CD14-positive monocyte (primary cell): ENCODE results near the gene CFL1. TPM values are rescaled to one million over a fixed set of nuclear protein-coding genes. Genes with fewer than 3 reads are reported as not detected.

Source experiments
- DNase-seq, 3 donors: peaks; one replicate each; pipeline ENCODE4 v3.0.0-alpha.2; 2011 to 2022
- H2AFZ ChIP-seq: 2 replicates; pipeline ENCODE4 v1.6.0; 2012; ENCODE audit warnings: mild to moderate bottlenecking, low read depth, low read length, inconsistent platforms; ENCODE audit not compliant: insufficient read depth, poor library complexity, severe bottlenecking
- H3K27ac ChIP-seq, 2 donors: 1 replicate in 1 of 2; 2 replicates in 1 of 2; pipeline ENCODE4 v1.5.1; 2012 to 2013; ENCODE audit warnings: low read length in 2 of 2, control low read depth in 1 of 2, inconsistent platforms in 1 of 2, low read depth in 1 of 2, mild to moderate bottlenecking in 1 of 2
- H3K27me3 ChIP-seq, 2 donors: one replicate each; pipeline versions ENCODE4 v1.6.0 to v1.6.1; 2011 to 2013; ENCODE audit warnings: low read length in 2 of 2; ENCODE audit not compliant: control insufficient read depth in 2 of 2, insufficient read depth in 2 of 2
- H3K36me3 ChIP-seq, 2 donors: replicated peaks in 1 of 2; 1 replicate in 1 of 2; 2 replicates in 1 of 2; pipeline versions ENCODE4 v1.5.1 to v1.6.1; 2012 to 2013; ENCODE audit warnings: low read length in 2 of 2, control low read depth in 1 of 2, inconsistent platforms in 1 of 2, mild to moderate bottlenecking in 1 of 2; ENCODE audit not compliant: insufficient read depth in 2 of 2, control insufficient read depth in 1 of 2
- H3K4me1 ChIP-seq, 2 donors: 1 replicate in 1 of 2; 2 replicates in 1 of 2; pipeline versions ENCODE4 v1.5.1 to v1.6.1; 2012 to 2013; ENCODE audit warnings: low read length in 2 of 2, control low read depth in 1 of 2, inconsistent platforms in 1 of 2, mild to moderate bottlenecking in 1 of 2, moderate library complexity in 1 of 2; ENCODE audit not compliant: insufficient read depth in 2 of 2, control insufficient read depth in 1 of 2
- H3K4me2 ChIP-seq: replicated peaks from 2 replicates; pipeline ENCODE3; 2012; ENCODE audit warnings: low read length, moderate library complexity, mild to moderate bottlenecking; ENCODE audit not compliant: poor library complexity, severe bottlenecking; ENCODE audit errors: extremely low read depth
- H3K4me3 ChIP-seq, 3 experiments: fragments of 200-600 bp in 1 of 3; sonication (generic) in 1 of 3; replicated peaks in 1 of 3; 1 replicate in 2 of 3; 2 replicates in 1 of 3; pipeline ENCODE4 v1.5.1; 2011 to 2013; ENCODE audit warnings: low read length in 3 of 3, mild to moderate bottlenecking in 3 of 3, control low read depth in 2 of 3, low read depth in 2 of 3, inconsistent platforms in 1 of 3, moderate library complexity in 1 of 3
- H3K79me2 ChIP-seq: 2 replicates; pipeline ENCODE4 v1.6.0; 2012; ENCODE audit warnings: mild to moderate bottlenecking, control low read depth, inconsistent platforms, low read length, moderate library complexity; ENCODE audit not compliant: insufficient read depth
- H3K9ac ChIP-seq: 2 replicates; pipeline ENCODE4 v1.6.0; 2017; ENCODE audit warnings: low read length, mild to moderate bottlenecking; ENCODE audit not compliant: insufficient read depth, poor library complexity, severe bottlenecking
- H3K9me3 ChIP-seq, 2 donors: replicated peaks in 1 of 2; 1 replicate in 1 of 2; 2 replicates in 1 of 2; pipeline versions ENCODE4 v1.5.1 to v1.6.1; 2012 to 2013; ENCODE audit warnings: low read length in 2 of 2, control low read depth in 1 of 2; ENCODE audit not compliant: control insufficient read depth in 1 of 2, insufficient read depth in 1 of 2
- H4K20me1 ChIP-seq: 2 replicates; pipeline ENCODE4 v1.6.0; 2012; ENCODE audit warnings: mild to moderate bottlenecking, low read length, control low read depth, moderate library complexity; ENCODE audit not compliant: insufficient read depth
- H3K27ac Mint-ChIP-seq, 7 donors: one replicate each; pipeline ENCODE4 v1.8.0; 2020; ENCODE audit warnings: mild to moderate bottlenecking in 7 of 7, mixed read lengths in 7 of 7, moderate library complexity in 6 of 7, inconsistent platforms in 2 of 7
- H3K27me3 Mint-ChIP-seq, 3 donors: one replicate each; pipeline ENCODE4 v1.8.0; 2021 to 2022; ENCODE audit warnings: low read depth in 3 of 3, mild to moderate bottlenecking in 3 of 3, mixed read lengths in 3 of 3, moderate library complexity in 3 of 3, inconsistent platforms in 1 of 3
- H3K36me3 Mint-ChIP-seq, 2 donors: one replicate each; pipeline ENCODE4 v1.8.0; 2020; ENCODE audit warnings: mixed read lengths in 2 of 2, inconsistent platforms in 1 of 2, mild to moderate bottlenecking in 1 of 2
- H3K4me1 Mint-ChIP-seq: one replicate; pipeline ENCODE4 v1.8.0; 2020; ENCODE audit warnings: mild to moderate bottlenecking, mixed read lengths
- H3K4me3 Mint-ChIP-seq, 2 donors: one replicate each; pipeline ENCODE4 v1.8.0; 2020; ENCODE audit warnings: mild to moderate bottlenecking in 2 of 2, mixed read lengths in 2 of 2, moderate library complexity in 1 of 2
- H3K9me3 Mint-ChIP-seq, 7 donors: one replicate each; pipeline ENCODE4 v1.8.0; 2020 to 2022; ENCODE audit warnings: mixed read lengths in 7 of 7, mild to moderate bottlenecking in 6 of 7, moderate library complexity in 6 of 7, inconsistent platforms in 2 of 7
- CTCF ChIP-seq: fragments of 200-600 bp; IDR thresholded peaks from one replicate; pipeline ENCODE4 v1.8.0; 2022; ENCODE audit warnings: antibody characterized with exemption, mild to moderate bottlenecking
- WGBS: methylation state at CpG from one replicate; pipeline ENCODE4 v1.1.5; 2013; ENCODE audit warnings: missing lambda C conversion rate; ENCODE audit not compliant: insufficient coverage; 5-methylcytosine and 5-hydroxymethylcytosine counted together
- intact Hi-C, 2 donors: fragments of 100-400 bp; cut with micrococcal nuclease; formaldehyde crosslinking; loops; one replicate each; pipeline versions ENCODE4 v1.15.0 to v1.15.1; 2023
- polyA plus RNA-seq, 3 donors: library from polyadenylated mRNA; depleted of rRNA in 1 of 3; unstranded in 2 of 3; stranded (reverse) in 1 of 3; fragments of 300-500 nt in 2 of 3; fragments of >200 nt in 1 of 3; fragmentation: Illumina TruSeq in 2 of 3; gene quantifications; 1 replicate in 2 of 3; 2 replicates in 1 of 3; pipeline ENCODE4 v1.2.3, GENCODE V29; 2012 to 2021

CFL1 gene
- polyA plus RNA-seq, 3 donors = 1,281 to 2,233 (median 1,889) TPM

- H3K9me3 ChIP-seq = no peaks in the 10 kb centered on the region
- no peak overlapping the region for H3K4me2 ChIP-seq
- H3K4me1 Mint-ChIP-seq = peaks cover 45% of the 10 kb centered on the region
- no peak for TF ChIP-seq CTCF
- no peaks in the 10 kb centered on the region for H3K27me3 ChIP-seq
- H3K4me1 ChIP-seq = peaks cover 17 to 23% of the 10 kb centered on the region in 2 donors
- peaks cover 12% of the 10 kb centered on the region for H3K79me2 ChIP-seq
- peak overlapping the region in 3 of 7 donors; percentile 3 to 58 (median 33) for H3K27ac Mint-ChIP-seq
- no peak overlapping the region for H3K4me3 ChIP-seq
- H3K27ac ChIP-seq = no peak overlapping the region
- 69% methylated on average over 12 of the region's 18 CpGs for WGBS
- peak; percentile 58 to 87 (median 59) for DNase-seq
- no peak overlapping the region for H3K4me3 Mint-ChIP-seq
- peaks cover 0 to 5% of the 10 kb centered on the region in 2 donors for H3K36me3 ChIP-seq
- H2AFZ ChIP-seq = no peak overlapping the region
- no peaks in the 10 kb centered on the region for H4K20me1 ChIP-seq
- H3K27me3 Mint-ChIP-seq = peaks cover 5 to 11% (median 6%) of the 10 kb centered on the region in 3 donors
- peaks cover 0 to 2% (median 0%) of the 10 kb centered on the region in 7 donors for H3K9me3 Mint-ChIP-seq
- peaks cover 13 to 18% of the 10 kb centered on the region in 2 donors for H3K36me3 Mint-ChIP-seq
- H3K9ac ChIP-seq = no peak overlapping the region
- intact Hi-C loops = loop anchor here in 1 of 2 donors (10.0 kb wide), 2 partner anchors 50 to 190 kb away; no protein-coding TSS in a partner anchor
Measured at GRCh38 chr11:65814131-65814985, 43.6 kb downstream of the CFL1 start.

- no peak overlapping the region for H3K27ac ChIP-seq
- Mint-ChIP-seq H3K9me3 (peaks cover 0 to 2% (median 0%) of the 10 kb centered on the region in 7 donors), H3K4me1 (peaks cover 35% of the 10 kb centered on the region), H3K27ac (no peak overlapping the region), H3K27me3 (peaks cover 15 to 21% (median 18%) of the 10 kb centered on the region in 3 donors), H3K4me3 (no peak overlapping the region), H3K36me3 (peaks cover 13 to 18% of the 10 kb centered on the region in 2 donors)
- peaks cover 0 to 5% of the 10 kb centered on the region in 2 donors for H3K36me3 ChIP-seq
- intact Hi-C loops = loop anchor here in 1 of 2 donors (10.0 kb wide), 2 partner anchors 47 to 187 kb away; no protein-coding TSS in a partner anchor
- H2AFZ ChIP-seq = no peak overlapping the region
- H3K4me3 ChIP-seq = no peak overlapping the region
- H3K9me3 ChIP-seq = no peaks in the 10 kb centered on the region
- H4K20me1 ChIP-seq = no peaks in the 10 kb centered on the region
- no peak for TF ChIP-seq CTCF
- H3K4me2 ChIP-seq = no peak overlapping the region
- peaks cover 0 to 4% of the 10 kb centered on the region in 2 donors for H3K27me3 ChIP-seq
- H3K79me2 ChIP-seq = peaks cover 4% of the 10 kb centered on the region
- DNase-seq = no peak
- H3K4me1 ChIP-seq = peaks cover 10 to 13% of the 10 kb centered on the region in 2 donors
- H3K9ac ChIP-seq = no peak overlapping the region
- WGBS = 88% methylated on average over 10 of the region's 19 CpGs
Measured at GRCh38 chr11:65811764-65812475, 46.1 kb downstream of the CFL1 start.
